OCI-LY3 (cell line): Measurements from ENCODE around the gene GPATCH8.
"Not testable (repeated sequence)": the region's sequence is repeated elsewhere in the genome, so short reads cannot be mapped to it uniquely, and the experiment has no call there.

ENCODE experiments used
- EZH2phosphoT487 ChIP-seq: fragments of 200-600 bp; shearing (Covaris generic); IDR thresholded peaks from 2 replicates; pipeline ENCODE4 v1.6.1; 2018; ENCODE audit warnings: antibody characterized with exemption, mixed run types, low read depth
- TF ChIP-seq, protein P1 (sequence below): fragments of 200-600, 300-600 bp; sonication (generic); IDR thresholded peaks from 2 replicates; pipeline ENCODE4 v1.5.1; 2014; ENCODE audit warnings: antibody characterized with exemption, low read length, low read depth

DNA sequence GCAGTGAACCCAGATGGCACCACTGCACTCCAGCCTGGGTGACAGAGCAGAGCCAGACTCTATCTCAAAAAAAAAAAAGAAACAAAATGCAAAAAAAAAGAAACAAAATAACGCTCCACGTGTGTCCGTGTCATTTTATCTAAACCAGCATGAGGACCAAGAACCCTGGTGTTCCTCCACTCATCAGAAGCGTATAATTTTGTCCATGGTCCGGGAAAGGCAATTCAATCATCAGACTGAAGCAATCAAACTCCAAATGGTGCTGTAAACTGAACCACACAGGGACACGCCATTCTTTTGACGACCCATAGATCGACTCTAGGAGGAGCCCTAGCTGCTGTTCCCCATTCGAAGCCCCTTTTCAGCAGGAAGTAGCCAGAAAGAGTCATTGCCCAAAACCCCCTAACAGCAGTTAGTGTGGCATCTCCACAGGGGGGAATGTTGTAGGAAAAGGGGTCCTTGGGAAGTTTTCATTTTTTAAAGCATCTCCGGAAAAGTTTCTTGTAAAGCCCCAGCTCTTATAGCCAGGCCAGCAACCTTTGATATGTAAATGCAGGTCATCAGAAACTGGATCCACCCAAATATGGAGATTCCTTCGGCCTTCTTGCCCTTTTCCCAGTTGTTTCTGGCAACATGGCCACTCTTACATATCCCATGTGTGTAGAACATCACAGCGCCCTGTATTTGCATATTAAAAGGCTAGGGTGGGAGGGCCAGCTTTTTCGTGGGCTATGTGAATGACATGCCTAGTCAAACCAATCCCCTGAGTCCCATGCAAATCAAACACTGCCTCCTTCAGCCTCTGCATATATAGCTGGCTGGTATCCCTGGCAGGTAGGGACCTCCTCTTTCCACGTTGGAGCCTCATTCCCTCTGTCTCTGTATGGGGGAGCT lies 8.3 kb upstream of the GPATCH8 start:
- TF ChIP-seq, protein P1, sequence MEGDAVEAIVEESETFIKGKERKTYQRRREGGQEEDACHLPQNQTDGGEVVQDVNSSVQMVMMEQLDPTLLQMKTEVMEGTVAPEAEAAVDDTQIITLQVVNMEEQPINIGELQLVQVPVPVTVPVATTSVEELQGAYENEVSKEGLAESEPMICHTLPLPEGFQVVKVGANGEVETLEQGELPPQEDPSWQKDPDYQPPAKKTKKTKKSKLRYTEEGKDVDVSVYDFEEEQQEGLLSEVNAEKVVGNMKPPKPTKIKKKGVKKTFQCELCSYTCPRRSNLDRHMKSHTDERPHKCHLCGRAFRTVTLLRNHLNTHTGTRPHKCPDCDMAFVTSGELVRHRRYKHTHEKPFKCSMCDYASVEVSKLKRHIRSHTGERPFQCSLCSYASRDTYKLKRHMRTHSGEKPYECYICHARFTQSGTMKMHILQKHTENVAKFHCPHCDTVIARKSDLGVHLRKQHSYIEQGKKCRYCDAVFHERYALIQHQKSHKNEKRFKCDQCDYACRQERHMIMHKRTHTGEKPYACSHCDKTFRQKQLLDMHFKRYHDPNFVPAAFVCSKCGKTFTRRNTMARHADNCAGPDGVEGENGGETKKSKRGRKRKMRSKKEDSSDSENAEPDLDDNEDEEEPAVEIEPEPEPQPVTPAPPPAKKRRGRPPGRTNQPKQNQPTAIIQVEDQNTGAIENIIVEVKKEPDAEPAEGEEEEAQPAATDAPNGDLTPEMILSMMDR = not testable (repeated sequence)
- TF ChIP-seq EZH2phosphoT487 = not testable (repeated sequence)
